Omental fat pad (tissue), 4 donors: ENCODE results near the gene CORO7. TPM values are rescaled to one million over a fixed set of nuclear protein-coding genes. Genes with fewer than 3 reads are reported as not detected.

Experiments
- ATAC-seq: fragments of 150-250 bp; one replicate; pipeline ENCODE4 v1.9.1; 2016; ENCODE audit warnings: mild to moderate bottlenecking, moderate library complexity; ENCODE audit not compliant: low FRiP score
- DNase-seq: peaks from one replicate; pipeline ENCODE4 v3.0.0-alpha.2; 2019; ENCODE audit warnings: low spot score
- total RNA-seq, 4 donors: library from RNA; depleted of rRNA; stranded (reverse); fragments of >200 nt; gene quantifications; one replicate each; pipeline ENCODE4 v1.1.0, GENCODE V29; 2016
- TF ChIP-seq, protein P1 (sequence below), 3 donors: fragments of 450-650 bp; IDR thresholded peaks; one replicate each; pipeline ENCODE4 v1.5.1; 2016 to 2017; ENCODE audit warnings: antibody characterized with exemption in 3 of 3, mild to moderate bottlenecking in 3 of 3, moderate library complexity in 2 of 3

The CORO7 gene
- total RNA-seq, 4 donors from 2014 or later: 15.1 to 46.3 (median 27.5) TPM

DNA sequence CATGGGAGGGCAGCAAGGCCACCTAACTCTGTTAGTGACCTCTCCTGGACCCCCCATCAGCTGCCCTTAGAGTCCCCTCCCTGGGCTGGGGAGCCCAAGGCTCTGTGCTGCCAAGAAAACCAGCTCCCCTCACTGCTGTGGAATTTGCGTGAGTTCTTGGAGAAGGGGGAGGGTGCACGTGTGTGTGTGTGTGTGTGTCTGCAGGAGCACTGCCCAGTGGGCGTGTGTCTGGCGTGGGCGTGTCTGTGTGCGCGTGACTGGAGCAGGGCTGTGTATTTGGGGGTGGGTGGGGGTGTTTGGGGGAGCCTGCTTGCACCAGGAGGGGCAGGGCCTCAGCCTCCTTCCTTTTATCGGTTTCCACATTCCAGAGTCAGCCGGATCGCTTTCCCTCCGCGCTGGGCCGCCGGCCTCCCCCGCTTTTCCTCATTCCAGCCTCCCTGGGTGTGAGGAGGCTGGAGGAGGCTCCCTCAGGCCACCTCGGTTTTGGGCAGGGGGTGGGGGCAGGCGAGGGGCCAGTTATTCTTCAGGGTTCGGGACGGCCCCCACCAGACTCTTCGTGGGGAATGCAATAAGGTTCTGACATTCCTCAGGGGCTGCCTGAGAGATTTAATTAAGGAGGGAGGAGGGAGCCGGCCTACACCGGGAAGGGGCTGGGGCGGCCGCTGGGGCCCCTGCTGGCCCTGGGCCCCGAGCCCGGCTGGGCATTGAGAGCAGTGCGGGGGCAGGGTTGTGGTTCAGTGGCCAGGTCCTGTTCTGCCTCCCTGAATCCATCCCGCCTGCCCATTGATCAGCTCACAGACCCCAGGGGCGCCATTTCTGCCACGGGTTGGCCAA is 42.3 kb downstream of the CORO7 start:
- ATAC-seq (peak; percentile 24), DNase-seq (peak; percentile 71)
- TF ChIP-seq, protein P1, sequence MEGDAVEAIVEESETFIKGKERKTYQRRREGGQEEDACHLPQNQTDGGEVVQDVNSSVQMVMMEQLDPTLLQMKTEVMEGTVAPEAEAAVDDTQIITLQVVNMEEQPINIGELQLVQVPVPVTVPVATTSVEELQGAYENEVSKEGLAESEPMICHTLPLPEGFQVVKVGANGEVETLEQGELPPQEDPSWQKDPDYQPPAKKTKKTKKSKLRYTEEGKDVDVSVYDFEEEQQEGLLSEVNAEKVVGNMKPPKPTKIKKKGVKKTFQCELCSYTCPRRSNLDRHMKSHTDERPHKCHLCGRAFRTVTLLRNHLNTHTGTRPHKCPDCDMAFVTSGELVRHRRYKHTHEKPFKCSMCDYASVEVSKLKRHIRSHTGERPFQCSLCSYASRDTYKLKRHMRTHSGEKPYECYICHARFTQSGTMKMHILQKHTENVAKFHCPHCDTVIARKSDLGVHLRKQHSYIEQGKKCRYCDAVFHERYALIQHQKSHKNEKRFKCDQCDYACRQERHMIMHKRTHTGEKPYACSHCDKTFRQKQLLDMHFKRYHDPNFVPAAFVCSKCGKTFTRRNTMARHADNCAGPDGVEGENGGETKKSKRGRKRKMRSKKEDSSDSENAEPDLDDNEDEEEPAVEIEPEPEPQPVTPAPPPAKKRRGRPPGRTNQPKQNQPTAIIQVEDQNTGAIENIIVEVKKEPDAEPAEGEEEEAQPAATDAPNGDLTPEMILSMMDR (IDR thresholded peaks at IDR 0.05): no peak

DNA sequence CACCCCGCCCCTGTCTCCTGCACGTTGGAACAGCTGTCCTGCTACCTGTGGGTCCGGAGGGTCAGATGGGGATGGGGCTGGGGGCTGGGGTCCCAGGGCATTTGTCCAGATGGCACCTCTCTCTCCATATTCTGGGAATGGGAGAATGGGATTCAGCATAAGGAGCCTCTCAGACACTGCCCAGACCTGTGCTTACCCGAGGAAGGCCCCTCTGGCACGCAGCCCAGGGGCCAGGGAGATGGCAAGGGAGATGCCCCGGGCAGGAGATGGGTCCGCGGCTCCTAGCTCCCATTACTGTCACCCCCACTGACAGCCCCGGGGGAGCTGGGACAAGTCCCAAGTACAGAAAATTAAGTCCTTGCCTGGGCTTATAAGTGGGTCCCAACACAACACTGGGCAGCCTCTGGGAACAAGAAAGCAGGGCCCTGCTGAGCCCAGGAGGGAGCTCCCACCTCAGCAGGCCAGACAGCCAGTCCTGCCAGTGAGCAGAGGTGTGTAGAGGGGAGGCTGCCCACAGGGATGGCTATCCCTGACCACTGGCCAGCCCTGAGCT is 43.0 kb downstream of the CORO7 start:
- TF ChIP-seq, protein P1 (IDR thresholded peaks at IDR 0.05): no peak
- ATAC-seq (no peak), DNase-seq (no peak)

GRCh38 chr16:4372578-4373355 is 43.6 kb downstream of the CORO7 start:
- no peak for DNase-seq
- TF ChIP-seq, protein P1 (IDR thresholded peaks at IDR 0.05): no peak

GRCh38 chr16:4372001-4372577 is 44.3 kb downstream of the CORO7 start:
- DNase-seq (no peak), ATAC-seq (no peak)
- TF ChIP-seq, protein P1 (IDR thresholded peaks at IDR 0.05): no peak

More at GRCh38 chr16:4372578-4373355, 43.6 kb downstream of the CORO7 start:
- ATAC-seq: no peak

- ATAC-seq (peak; percentile 50), DNase-seq (peak; percentile 76)
Measured at GRCh38 chr16:4371357-4372000, 44.9 kb downstream of the CORO7 start, which contains the start of gene VASN. VASN (plus strand) TSS chr16:4371848; CDS start chr16:4380878, 9,030 bp downstream.

More at GRCh38 chr16:4371357-4372000, 44.9 kb downstream of the CORO7 start, which contains the start of gene VASN:
- TF ChIP-seq, protein P1 (IDR thresholded peaks at IDR 0.05): no peak
